SK-N-MC (cell line): ENCODE data around the gene ZNF200.
A peak's percentile ranks its signal among the peaks of the same experiment; 100 is the strongest.
"Not testable (repeated sequence)": the region's sequence is repeated elsewhere in the genome, so short reads cannot be mapped to it uniquely, and the experiment has no call there.

Experiments used
- DNase-seq: peaks from one replicate; pipeline ENCODE4 v3.0.0-alpha.2; 2011; ENCODE audit warnings: low read depth, low spot score
- H3K27ac ChIP-seq: fragments of 200-600 bp; sonication (generic); 2 replicates; pipeline ENCODE4 v1.5.1; 2016; ENCODE audit warnings: mixed run types
- H3K36me3 ChIP-seq: fragments of 200-600 bp; sonication (generic); 2 replicates; pipeline ENCODE4 v1.6.1; 2017; ENCODE audit warnings: antibody characterized with exemption, low read length, mixed read lengths; ENCODE audit not compliant: insufficient read depth
- H3K4me3 ChIP-seq: fragments of 200-600 bp; sonication (generic); 2 replicates; pipeline ENCODE4 v1.5.1; 2016
- H3K9ac ChIP-seq: fragments of 200-600 bp; sonication (generic); 2 replicates; pipeline ENCODE4 v1.8.0; 2017; ENCODE audit warnings: mixed run types, mixed read lengths; ENCODE audit not compliant: insufficient read length
- H3K9me3 ChIP-seq: fragments of 200-600 bp; sonication (generic); 2 replicates; pipeline ENCODE4 v1.6.1; 2017; ENCODE audit warnings: low read depth, mild to moderate bottlenecking, antibody characterized with exemption, low read length, moderate library complexity, mixed read lengths
- EZH2 ChIP-seq: fragments of 200-600 bp; sonication (generic); IDR thresholded peaks from one replicate; pipeline ENCODE4 v1.6.1; 2017; ENCODE audit warnings: antibody characterized with exemption
- FOXP2 ChIP-seq: optimal IDR thresholded peaks from 2 replicates; pipeline ENCODE3; 2011; ENCODE audit warnings: mild to moderate bottlenecking, moderate library complexity; ENCODE audit not compliant: insufficient read depth; ENCODE audit errors: extremely low read length, control extremely low read depth
- POLR2AphosphoS5 ChIP-seq: IDR thresholded peaks from 2 replicates; pipeline ENCODE4 v1.6.1; 2012; ENCODE audit warnings: mild to moderate bottlenecking, low read depth, low read length, borderline replicate concordance

ZNF200 gene

DNA sequence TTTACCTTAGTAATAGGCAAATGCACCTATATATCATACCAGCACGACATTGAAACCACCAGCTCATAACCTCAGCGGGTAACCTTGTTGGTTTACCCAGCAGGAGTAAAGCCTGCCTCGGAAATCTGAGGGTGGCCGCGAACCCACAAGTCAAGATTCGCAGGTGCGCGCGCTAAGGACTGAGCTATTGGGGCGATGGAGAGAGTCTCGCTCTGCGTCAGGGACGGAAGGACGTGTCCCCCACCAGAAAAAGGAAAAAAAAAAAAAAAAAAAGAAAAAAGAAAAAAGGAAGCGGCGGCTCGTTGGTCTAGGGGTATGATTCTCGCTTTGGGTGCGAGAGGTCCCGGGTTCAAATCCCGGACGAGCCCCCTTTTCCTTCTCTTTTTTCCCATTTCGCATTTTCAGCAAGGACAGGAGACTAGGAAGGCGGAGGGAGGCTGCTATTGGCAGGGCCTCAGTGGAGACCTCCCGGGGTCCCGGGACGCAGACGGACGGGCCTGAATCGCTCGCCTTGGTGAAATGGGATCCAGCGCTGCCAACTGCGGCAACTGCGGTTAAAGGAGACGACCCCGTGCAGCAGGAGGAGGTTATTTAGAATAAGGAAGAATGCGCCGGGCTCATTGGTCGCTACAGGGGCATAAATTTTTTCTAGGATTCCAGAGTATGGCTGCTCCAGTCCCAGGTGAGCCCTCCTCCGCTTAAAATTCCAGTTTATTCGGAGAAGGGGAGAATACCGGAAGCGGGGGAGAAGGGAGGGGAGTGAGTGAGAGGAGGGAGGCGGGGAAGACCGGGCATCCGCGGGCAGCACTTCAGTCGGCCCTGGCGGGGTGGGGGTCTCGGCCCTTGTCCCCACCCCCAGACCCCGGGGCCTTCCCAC is 46.9 kb downstream of the ZNF200 start, which contains the start of gene OR1F1:
OR1F1 (plus strand) TSS at position 407 of the 877 bp plus-strand sequence.
- no peak for TF ChIP-seq EZH2
- TF ChIP-seq FOXP2, result no peak
- no peak for TF ChIP-seq POLR2AphosphoS5
- peak within 1 kb of the TSS; percentile 81 for H3K9ac ChIP-seq
- peak within 1 kb of the TSS; percentile 98 for H3K4me3 ChIP-seq
- H3K36me3 ChIP-seq, result no peaks in the 10 kb centered on the region
- peak; percentile 65 for DNase-seq
- no peaks in the 10 kb centered on the region for H3K9me3 ChIP-seq
- peak within 1 kb of the TSS; percentile 38; the same call in 1 of the 2 replicates for H3K27ac ChIP-seq

GRCh38 chr16:3186946-3187690 is 47.8 kb downstream of the ZNF200 start:
- H3K9ac ChIP-seq, result no peak overlapping the region
- H3K36me3 ChIP-seq, result no peaks in the 10 kb centered on the region
- 0 out of 2 replicates have a peak overlapping the region, but pooled peaks have one; percentile 2 for H3K27ac ChIP-seq
- H3K9me3 ChIP-seq, result no peaks in the 10 kb centered on the region
- TF ChIP-seq EZH2 (no peak), FOXP2 (no peak), POLR2AphosphoS5 (no peak)
- H3K4me3 ChIP-seq, result peak overlapping the region; percentile 98
- DNase-seq, result no peak

- H3K36me3 ChIP-seq, result no peaks in the 10 kb centered on the region
- H3K4me3 ChIP-seq, result no peak overlapping the region
- H3K9me3 ChIP-seq, result no peaks in the 10 kb centered on the region
- H3K27ac ChIP-seq, result no peak overlapping the region
- TF ChIP-seq POLR2AphosphoS5, result no peak
- no peak for TF ChIP-seq FOXP2
- no peak for TF ChIP-seq EZH2
- DNase-seq, result no peak
- H3K9ac ChIP-seq, result no peak overlapping the region
Observed at GRCh38 chr16:3183445-3184139, 51.4 kb downstream of the ZNF200 start.

DNA sequence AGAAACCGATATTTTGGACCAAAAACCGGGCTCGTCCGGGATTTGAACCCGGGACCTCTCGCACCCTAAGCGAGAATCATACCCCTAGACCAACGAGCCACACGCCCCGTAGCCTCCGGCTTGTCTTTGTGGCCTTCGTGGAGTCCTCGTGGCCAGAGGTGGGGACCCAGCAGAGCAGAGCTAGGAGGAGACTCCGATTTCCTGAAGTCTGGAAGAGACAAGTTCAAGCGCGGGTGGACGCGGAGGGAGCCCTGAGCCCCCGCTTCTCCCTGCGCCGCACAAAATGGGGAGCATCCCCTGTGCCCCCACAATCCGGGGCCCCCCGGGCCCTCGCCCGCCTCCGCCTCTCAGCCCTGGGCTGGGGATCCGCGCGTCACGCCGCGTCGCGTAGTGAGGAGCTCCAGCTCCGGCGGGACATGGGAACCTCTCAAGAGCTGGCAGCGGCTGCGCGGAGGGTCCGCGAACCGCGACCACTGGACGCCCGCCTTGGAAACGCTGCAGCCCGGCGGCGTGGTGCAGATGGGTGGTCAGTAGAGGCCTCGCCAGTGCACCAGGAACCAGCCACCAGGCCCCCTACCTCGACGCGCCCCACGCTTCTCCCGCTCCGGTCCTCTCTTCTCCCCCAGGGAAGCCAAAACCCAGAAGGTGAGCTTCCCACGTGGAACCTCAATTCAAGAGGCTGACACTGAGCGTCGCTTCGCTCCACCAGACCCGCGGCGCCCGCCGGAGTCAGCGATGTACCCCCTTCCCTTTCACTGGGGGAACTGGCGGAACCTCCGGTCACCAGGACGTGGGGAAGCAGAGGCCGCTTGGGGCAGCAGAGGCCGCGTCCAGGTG is 52.1 kb downstream of the ZNF200 start:
- H3K4me3 ChIP-seq, result no peak overlapping the region
- no peak overlapping the region for H3K9ac ChIP-seq
- H3K9me3 ChIP-seq, result no peaks in the 10 kb centered on the region
- TF ChIP-seq FOXP2, result no peak
- DNase-seq, result no peak
- no peaks in the 10 kb centered on the region for H3K36me3 ChIP-seq
- no peak overlapping the region for H3K27ac ChIP-seq

DNA sequence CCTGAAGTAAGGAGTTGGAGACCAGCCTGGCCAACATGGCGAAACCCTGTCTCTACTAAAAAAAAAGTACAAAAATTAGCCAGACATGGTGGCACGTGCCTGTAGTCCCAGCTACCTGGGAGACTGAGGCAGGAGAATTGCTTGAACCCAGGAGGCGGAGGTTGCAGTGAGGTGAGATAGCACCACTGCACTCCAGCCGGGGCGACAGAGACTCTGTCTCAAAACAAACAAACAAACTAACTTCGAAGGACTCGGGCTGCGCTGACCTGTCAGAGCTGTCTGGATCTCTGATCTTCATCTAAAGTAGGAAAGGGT is 52.7 kb downstream of the ZNF200 start:
- not testable (repeated sequence) for H3K4me3 ChIP-seq, H3K27ac ChIP-seq, H3K36me3 ChIP-seq, H3K9ac ChIP-seq, DNase-seq, H3K9me3 ChIP-seq

- Histone ChIP-seq H3K9me3 (no peaks in the 10 kb centered on the region), H3K27ac (no peak overlapping the region), H3K36me3 (no peaks in the 10 kb centered on the region), H3K9ac (no peak overlapping the region), H3K4me3 (no peak overlapping the region)
- TF ChIP-seq EZH2, result no peak
- no peak for DNase-seq
Observed at GRCh38 chr16:3180445-3180878, 54.5 kb downstream of the ZNF200 start.

DNA sequence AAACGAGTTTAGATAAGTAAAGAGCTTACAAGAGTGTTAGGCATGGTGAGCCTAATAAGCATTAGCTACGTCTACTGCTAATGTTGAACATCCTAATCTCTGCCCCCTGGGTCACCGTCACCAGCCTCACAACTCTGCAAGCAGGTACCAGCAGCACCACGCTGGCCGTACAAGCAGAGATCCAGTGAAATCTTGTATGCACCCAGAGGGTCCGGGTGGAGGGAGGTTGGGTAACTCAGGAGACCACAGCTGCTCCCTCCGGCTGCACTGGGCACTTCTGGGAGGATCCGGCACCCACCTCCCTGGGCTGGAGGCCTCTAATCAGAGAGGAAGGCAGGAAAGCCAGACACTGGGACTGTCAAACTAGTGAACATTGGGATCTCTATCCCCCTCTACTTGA is 55.3 kb downstream of the ZNF200 start:
- no peaks in the 10 kb centered on the region for H3K36me3 ChIP-seq
- no peak overlapping the region for H3K9ac ChIP-seq
- TF ChIP-seq POLR2AphosphoS5 (no peak), FOXP2 (no peak), EZH2 (no peak)
- no peak overlapping the region for H3K27ac ChIP-seq
- no peak overlapping the region for H3K4me3 ChIP-seq
- no peak for DNase-seq
- H3K9me3 ChIP-seq, result no peaks in the 10 kb centered on the region

DNA sequence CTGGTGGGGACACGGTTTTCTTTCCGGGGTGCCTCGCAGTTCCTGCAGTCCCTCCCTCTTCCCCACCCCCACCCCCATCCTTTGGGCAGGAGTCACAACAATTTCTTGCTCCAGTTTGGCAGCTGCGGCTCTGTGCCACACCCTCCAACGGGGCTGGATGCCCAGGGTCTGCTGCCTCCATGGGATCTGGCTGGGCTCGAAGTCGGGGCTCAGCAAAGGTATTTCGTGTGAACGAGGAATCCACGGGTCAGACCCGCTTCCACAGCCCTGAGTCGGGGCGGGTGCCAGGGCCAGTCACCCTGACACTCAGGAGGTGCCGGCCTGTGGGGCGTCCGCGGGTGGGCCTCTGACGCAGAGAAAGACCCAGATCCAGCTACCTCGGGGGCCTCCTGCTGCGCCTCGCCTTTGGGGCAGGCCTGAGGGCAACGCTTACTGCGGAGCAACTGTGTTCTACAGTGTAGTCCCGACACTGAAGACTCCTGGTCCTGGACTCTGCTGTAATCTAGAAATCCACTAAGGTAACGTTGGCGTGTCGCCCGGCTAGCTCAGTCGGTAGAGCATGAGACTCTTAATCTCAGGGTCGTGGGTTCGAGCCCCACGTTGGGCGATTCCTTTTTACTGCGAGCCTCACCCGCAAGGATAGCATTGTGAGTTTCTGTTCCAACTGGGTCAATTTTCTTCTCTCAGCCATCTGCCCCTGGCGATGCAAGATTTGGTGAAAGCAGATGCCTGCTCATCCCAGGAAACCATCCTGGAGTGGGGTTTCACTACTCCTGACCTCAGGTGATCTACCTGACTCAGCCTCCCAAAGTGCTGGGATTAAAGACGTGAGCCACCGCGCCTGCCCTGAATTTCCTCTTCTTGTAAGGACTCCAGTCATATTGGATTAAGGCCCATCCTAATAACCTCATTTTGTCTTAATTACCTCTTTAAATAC is 59.5 kb downstream of the ZNF200 start:
- no peak for DNase-seq
- H3K4me3 ChIP-seq, result peak overlapping the region; percentile 73
- TF ChIP-seq POLR2AphosphoS5 (no peak), EZH2 (no peak), FOXP2 (no peak)
- H3K36me3 ChIP-seq, result no peaks in the 10 kb centered on the region
- H3K9ac ChIP-seq, result peak overlapping the region; percentile 17
- H3K27ac ChIP-seq, result no peak overlapping the region
- H3K9me3 ChIP-seq, result no peaks in the 10 kb centered on the region
